Cortex of kidney (tissue), 1 donor: ENCODE data around the gene ARHGEF16.

Source experiments
- DNase-seq: peaks from one replicate; lab custom pipeline; 2025; lab: John Stamatoyannopoulos, UW

Gene ARHGEF16

DNA sequence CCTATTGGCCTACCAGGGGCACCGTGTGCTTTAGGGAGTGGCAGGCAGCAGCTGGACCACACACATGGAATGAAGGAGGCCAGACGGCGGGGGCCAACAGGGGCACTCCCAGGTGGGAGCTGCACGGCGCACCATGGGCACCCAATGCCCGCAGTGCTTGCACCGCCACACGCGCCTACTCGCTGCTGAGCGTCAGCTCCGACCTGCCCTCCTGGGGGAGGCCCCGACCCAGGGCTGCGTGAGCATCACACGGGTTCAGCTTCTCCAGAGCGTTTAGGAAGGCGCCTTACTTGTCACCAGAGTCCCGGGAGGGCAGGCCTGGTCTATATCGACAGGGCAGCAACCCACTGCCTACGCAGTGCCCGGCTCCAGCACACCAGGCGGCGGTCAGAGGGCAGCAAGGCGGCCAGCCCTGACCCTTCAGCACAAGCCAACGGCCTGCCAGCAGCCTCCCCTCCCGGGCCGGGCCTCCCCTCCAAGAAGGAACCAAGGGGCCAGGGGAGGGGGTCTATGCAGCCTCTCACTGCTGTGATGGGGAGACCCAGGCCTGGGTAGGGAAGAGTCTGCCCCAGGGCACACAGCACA lies 64.9 kb downstream of the ARHGEF16 start:
- DNase-seq: no peak

GRCh38 chr1:3520419-3521378 lies 66.2 kb downstream of the ARHGEF16 start:
- DNase-seq: no peak

DNA sequence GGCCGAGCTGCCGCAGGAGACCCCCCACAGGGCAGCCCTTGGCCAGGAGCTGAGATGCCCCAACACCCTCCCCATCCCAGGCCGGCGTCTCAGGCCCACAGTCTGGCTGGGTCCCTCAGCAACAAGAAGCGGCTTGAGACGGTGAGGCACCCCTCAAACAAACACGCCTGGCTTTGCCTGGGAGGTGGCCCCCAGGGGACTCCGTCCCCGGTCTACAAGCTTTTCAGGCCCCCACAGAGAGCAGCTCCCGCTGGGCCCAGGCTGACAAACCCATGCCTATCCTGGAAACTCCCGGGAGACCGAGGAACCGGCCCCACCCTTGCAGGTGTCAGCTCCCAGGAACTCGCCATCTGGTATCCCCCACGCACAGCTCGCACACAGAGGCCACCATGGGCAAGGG lies 67.0 kb downstream of the ARHGEF16 start:
- DNase-seq: no peak

- no peak for DNase-seq
These were observed 67.6 kb downstream of the ARHGEF16 start for GRCh38 chr1:3522112-3522511.

DNA sequence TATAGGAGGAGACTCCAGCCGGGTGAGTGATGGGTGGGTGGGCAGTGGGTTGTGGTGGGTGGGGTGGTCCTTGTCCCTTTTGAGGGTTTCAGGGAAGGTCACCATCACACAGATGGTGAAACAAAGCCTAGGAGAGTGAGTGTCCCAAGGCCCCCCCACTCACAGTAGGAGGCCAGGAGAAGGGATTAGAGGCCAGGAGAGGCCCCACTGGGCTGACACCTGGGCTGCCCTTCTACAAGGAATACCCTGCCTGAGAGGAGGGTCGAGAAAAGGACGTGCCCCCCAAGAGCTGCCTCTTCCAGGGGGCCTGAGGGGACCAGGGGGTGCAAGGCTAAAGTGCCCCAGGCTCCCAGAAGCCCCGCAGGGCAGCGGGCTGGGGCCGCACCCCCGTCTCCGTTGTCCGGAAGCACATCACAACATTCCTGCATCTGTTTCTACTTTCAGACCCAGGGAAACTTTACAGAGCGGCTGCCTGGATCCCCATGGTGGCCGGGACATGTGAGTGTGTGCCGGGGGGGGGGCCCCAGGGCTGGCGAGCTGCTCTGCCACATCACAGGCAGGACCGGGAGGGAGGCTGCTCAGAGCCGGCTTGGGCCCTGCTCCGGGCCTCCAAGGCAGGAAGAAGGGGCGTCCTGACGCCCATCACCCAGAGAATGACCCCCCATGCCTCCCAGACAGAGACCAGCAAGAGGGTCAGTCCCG lies 68.2 kb downstream of the ARHGEF16 start:
- DNase-seq: no peak

DNA sequence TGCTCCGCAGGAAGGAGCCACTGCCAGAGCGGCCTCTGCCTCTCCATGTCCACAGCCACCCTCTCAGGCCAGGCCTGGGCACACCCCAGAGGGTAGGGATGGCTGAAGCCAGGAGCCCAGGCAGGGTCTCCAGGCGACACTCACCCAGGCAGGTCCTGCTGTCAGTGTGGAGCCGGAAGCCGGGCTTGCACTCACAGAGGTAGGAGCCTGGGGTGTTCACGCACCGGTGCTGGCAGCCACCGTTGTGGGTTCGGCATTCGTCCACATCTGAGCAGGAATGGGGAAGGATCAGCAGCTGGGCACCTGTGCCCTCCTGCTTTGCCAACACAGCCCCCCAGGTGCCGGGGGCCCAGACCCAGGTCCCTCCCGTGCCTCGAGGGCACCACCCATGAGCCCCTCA lies 69.5 kb downstream of the ARHGEF16 start:
- no peak for DNase-seq

DNA sequence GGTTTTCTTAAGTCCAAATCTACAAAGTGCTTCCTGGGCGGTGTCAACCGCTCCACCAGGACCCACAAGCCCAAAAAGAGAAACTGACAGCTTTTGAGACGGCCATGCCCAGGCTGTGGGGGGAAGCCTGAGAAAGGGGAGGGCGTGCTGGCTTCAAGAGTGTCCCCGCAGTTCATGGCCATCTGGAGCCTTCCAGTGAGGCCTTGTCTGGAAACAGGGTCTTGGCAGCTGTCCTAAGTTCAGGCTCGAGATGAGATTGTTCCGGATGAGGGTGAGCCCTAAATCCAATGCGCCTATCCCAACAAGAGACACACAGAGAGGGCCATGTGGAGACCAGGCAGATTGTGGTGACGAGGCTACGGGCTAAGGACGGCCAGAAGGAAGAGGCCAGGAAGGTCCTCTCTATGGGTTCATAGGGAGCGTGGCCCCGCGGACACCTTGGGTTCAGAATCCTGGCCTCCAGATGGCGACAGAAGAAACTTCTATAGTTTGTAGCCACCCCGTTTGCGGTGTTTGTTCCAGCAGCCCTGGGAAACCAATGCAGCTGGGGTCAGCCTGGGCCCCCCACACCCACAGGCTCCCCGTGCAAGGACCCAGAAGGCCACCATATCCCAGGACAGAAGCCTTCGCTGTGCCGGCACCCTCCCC lies 70.2 kb downstream of the ARHGEF16 start:
- DNase-seq: no peak

DNA sequence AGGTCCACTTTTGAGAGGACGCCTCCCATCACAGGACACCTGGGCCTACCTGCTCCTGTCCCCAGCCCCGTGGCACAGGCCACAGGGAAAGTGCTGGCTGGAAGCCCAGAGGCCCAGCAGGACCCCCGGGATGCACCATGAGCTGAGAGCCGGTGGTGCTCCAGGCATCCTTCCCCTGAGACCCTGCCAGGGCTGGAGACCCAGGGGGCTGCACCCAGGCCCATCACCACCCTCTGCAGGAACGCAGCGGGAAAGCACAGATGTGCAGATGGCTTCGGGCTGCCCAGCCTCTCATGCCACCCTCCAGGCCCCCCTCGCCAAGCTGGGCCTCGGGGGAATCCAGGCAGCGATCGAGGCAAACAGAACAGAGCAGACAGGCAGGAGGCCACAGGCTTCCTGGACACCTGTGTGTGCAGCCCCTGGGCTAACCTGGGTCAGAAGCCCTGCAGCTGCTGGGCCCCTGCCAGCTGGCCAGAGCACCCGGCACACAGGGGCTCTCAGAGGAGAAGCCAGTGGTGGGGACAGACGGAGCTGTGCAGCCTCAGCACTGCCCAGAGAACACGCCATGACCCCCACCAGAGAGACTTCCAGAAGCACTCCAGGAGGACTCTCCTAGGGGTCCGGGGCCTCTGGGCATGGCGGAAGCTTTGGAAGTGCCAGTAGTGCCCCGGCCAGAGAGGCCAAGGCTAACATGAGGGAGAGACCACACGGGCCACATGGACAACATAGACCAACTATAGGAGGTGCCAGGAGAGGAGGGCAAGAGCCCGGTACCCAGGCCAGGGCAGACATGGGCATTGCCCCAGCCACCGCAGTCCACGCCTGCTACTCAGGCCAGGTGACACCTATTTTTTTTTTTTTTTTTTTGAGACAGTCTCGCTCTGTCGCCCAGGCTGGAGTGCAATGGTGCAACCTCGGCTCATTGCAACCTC lies 71.4 kb downstream of the ARHGEF16 start:
- no peak for DNase-seq

DNA sequence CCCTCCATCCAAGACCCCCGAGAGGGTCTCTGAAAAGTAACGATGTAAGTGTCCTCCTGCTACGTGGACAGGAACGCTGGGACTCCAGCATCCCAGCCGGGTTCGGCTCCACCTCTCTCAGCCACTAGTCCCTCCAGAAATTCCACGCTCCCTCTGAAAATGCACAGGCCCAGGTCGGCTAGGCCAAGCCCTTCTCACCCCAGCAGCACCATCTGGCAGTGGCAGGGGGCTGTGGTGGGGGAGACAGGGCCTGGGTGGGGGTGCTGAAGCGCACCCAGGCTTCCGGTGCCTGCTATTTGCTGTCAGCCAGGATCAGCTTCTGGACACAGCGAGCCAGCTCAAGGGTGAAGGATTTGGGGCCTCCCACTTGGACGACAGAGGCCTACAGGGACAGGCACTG lies 73.3 kb downstream of the ARHGEF16 start:
- no peak for DNase-seq

DNA sequence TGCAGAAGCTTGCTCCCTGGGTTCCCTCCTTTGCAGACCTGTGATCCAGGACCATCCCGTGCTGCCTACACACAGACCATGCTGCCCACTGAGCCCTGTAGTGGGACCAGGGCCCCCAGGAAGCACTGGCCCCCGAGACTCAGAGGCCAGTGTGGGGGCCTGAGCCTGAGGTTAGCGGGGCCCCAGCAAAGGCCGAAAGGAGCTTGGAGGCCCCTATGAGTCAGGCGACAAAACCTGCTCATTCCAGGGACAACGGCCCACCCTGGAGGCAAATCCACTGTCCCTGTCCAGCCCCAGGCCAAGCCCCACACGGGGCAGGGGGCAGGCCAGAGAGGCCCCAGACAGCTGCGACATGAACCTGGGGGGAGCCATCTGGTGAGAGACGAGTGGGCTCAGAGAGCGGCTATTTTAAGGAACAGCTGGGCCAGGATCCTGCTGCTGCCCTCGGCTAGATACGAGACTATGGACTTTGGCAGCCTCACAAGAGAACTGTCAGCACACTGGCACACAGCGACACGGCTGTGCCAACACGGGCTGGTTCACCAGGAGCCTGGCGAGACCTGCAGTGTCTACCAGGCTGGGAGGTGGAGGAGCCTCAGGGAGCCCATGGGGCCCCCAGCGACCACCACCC lies 74.7 kb downstream of the ARHGEF16 start:
- DNase-seq: no peak

- no peak for DNase-seq
These were observed 75.8 kb downstream of the ARHGEF16 start for GRCh38 chr1:3530086-3530925.
